IMR-90 (cell line): ENCODE results near the gene DCP1A. TPM values are rescaled to one million over a fixed set of nuclear protein-coding genes. Genes with fewer than 3 reads are reported as not detected.

Source experiments
- ATAC-seq: fragments of 200-7000 bp; cut with Tn5 transposase; 2 replicates; pipeline ENCODE4 v1.9.1; 2020; ENCODE audit warnings: low read depth, mild to moderate bottlenecking, moderate library complexity
- BruUV-seq: library from RNA; stranded (reverse); fragments of 400-500 nt; replicated peaks from 2 replicates; lab custom pipeline; 2021; lab: Mats Ljungman, UMichigan
- CTCF ChIA-PET: fragments of 300-600 bp; formaldehyde crosslinking; extraction: SDS; loops from one replicate; lab custom pipeline; 2021; ENCODE audit warnings: antibody characterized with exemption; lab: Yijun Ruan, JAX
- POLR2A ChIA-PET: fragments of 300-600 bp; sonication (Branson Sonifier 250); formaldehyde crosslinking; loops from one replicate; lab custom pipeline; 2022; ENCODE audit warnings: antibody characterized with exemption; ENCODE audit not compliant: unreplicated experiment; lab: Charles Lee
- DNase-seq: peaks from one replicate; pipeline ENCODE4 v3.0.0; 2013
- H2AFZ ChIP-seq: replicated peaks from 2 replicates; pipeline ENCODE3; 2013; ENCODE audit warnings: low read length, mild to moderate bottlenecking; ENCODE audit not compliant: poor library complexity
- H2AK5ac ChIP-seq: 2 replicates; pipeline ENCODE4 v1.6.1; 2013; ENCODE audit warnings: low read depth, low read length, inconsistent platforms
- H2AK9ac ChIP-seq: replicated peaks from 2 replicates; pipeline ENCODE3; 2013; ENCODE audit warnings: mild to moderate bottlenecking, low read depth, low read length, moderate library complexity; ENCODE audit not compliant: poor library complexity
- H2BK120ac ChIP-seq: 2 replicates; pipeline ENCODE4 v1.6.1; 2013; ENCODE audit warnings: low read depth, low read length, inconsistent platforms
- H2BK15ac ChIP-seq: 3 replicates; pipeline ENCODE4 v1.6.1; 2013; ENCODE audit warnings: low read depth, low read length, inconsistent platforms
- H2BK20ac ChIP-seq: 2 replicates; pipeline ENCODE4 v1.6.1; 2013; ENCODE audit warnings: low read depth, mild to moderate bottlenecking, inconsistent platforms, low read length, moderate library complexity
- H2BK5ac ChIP-seq: 2 replicates; pipeline ENCODE4 v1.6.1; 2013; ENCODE audit warnings: mild to moderate bottlenecking, low read depth, low read length, inconsistent platforms; ENCODE audit not compliant: poor library complexity, severe bottlenecking
- H3K14ac ChIP-seq: replicated peaks from 2 replicates; pipeline ENCODE4 v1.6.1; 2013; ENCODE audit warnings: low read depth, low read length, inconsistent platforms
- H3K18ac ChIP-seq: 2 replicates; pipeline ENCODE4 v1.6.1; 2013; ENCODE audit warnings: low read depth, low read length, control low read depth
- H3K23ac ChIP-seq: 2 replicates; pipeline ENCODE4 v1.6.1; 2013; ENCODE audit warnings: low read depth, low read length, inconsistent platforms
- H3K27ac ChIP-seq: 2 replicates; pipeline ENCODE4 v1.5.1; 2013; ENCODE audit warnings: mild to moderate bottlenecking, control low read depth, low read length; ENCODE audit not compliant: insufficient read depth
- H3K27me3 ChIP-seq: 2 replicates; pipeline ENCODE4 v1.6.1; 2013; ENCODE audit warnings: low read length; ENCODE audit not compliant: control insufficient read depth, insufficient read depth
- H3K36me3 ChIP-seq: 2 replicates; pipeline ENCODE4 v1.6.1; 2013; ENCODE audit warnings: low read length, mixed read lengths; ENCODE audit not compliant: control insufficient read depth, insufficient read depth
- H3K4ac ChIP-seq: 2 replicates; pipeline ENCODE4 v1.6.1; 2013; ENCODE audit warnings: low read depth, low read length, inconsistent platforms
- H3K4me1 ChIP-seq: 2 replicates; pipeline ENCODE4 v1.6.1; 2013; ENCODE audit warnings: low read length, mixed read lengths; ENCODE audit not compliant: control insufficient read depth, insufficient read depth
- H3K4me2 ChIP-seq: 2 replicates; pipeline ENCODE4 v1.6.1; 2013; ENCODE audit warnings: low read depth, mild to moderate bottlenecking, control low read depth, low read length, moderate library complexity
- H3K4me3 ChIP-seq: 2 replicates; pipeline ENCODE4 v1.5.1; 2013; ENCODE audit warnings: low read depth, mild to moderate bottlenecking, control low read depth, low read length, moderate library complexity; ENCODE audit not compliant: insufficient read depth
- H3K56ac ChIP-seq: 2 replicates; pipeline ENCODE4 v1.6.1; 2013; ENCODE audit warnings: low read length, inconsistent platforms; ENCODE audit not compliant: insufficient read depth; ENCODE audit errors: extremely low read depth
- H3K79me1 ChIP-seq, 2 experiments: 2 replicates each; pipeline ENCODE4 v1.6.1; 2013; ENCODE audit warnings: low read length in 2 of 2, inconsistent platforms in 1 of 2, low read depth in 1 of 2
- H3K9ac ChIP-seq: 2 replicates; pipeline ENCODE4 v1.6.1; 2013; ENCODE audit warnings: low read depth, low read length, control low read depth
- H3K9me1 ChIP-seq: 2 replicates; pipeline ENCODE4 v1.6.1; 2013; ENCODE audit warnings: low read length, inconsistent platforms; ENCODE audit not compliant: insufficient read depth
- H3K9me3 ChIP-seq: 2 replicates; pipeline ENCODE4 v1.6.1; 2013; ENCODE audit warnings: low read length; ENCODE audit not compliant: control insufficient read depth, insufficient read depth
- H4K20me1 ChIP-seq: 2 replicates; pipeline ENCODE4 v1.6.1; 2013; ENCODE audit warnings: low read length, inconsistent platforms; ENCODE audit not compliant: insufficient read depth
- H4K5ac ChIP-seq: 2 replicates; pipeline ENCODE4 v1.6.1; 2013; ENCODE audit warnings: mild to moderate bottlenecking, low read depth, low read length, control low read depth
- H4K8ac ChIP-seq, 2 experiments: 2 replicates each; pipeline ENCODE4 v1.6.1; 2013; ENCODE audit warnings: low read depth in 2 of 2, low read length in 2 of 2, control low read depth in 1 of 2, inconsistent platforms in 1 of 2
- H4K91ac ChIP-seq: 2 replicates; pipeline ENCODE4 v1.6.1; 2013; ENCODE audit warnings: low read depth, low read length, inconsistent platforms; ENCODE audit not compliant: insufficient read depth
- BHLHE40 ChIP-seq: fragments of 150-350 bp; IDR thresholded peaks from 2 replicates; pipeline ENCODE4 v1.6.1; 2016; ENCODE audit warnings: mild to moderate bottlenecking, low read depth, low read length
- CEBPB ChIP-seq: IDR thresholded peaks from 2 replicates; pipeline ENCODE4 v1.6.1; 2012; ENCODE audit warnings: low read depth, low read length, improper control_type of control experiment
- CHD1 ChIP-seq: IDR thresholded peaks from 2 replicates; pipeline ENCODE4 v1.6.1; 2012; ENCODE audit warnings: low read depth, low read length, improper control_type of control experiment
- CTCF ChIP-seq: conservative IDR thresholded peaks from 2 replicates; pipeline ENCODE4 v1.5.1; 2012; ENCODE audit warnings: mild to moderate bottlenecking, low read depth, low read length, improper control_type of control experiment
- ELK1 ChIP-seq: fragments of 150-350 bp; IDR thresholded peaks from 2 replicates; pipeline ENCODE4 v1.6.1; 2016; ENCODE audit warnings: low read depth, mild to moderate bottlenecking, low read length, moderate library complexity, borderline replicate concordance
- FOS ChIP-seq: fragments of 150-350 bp; IDR thresholded peaks from 2 replicates; pipeline ENCODE4 v1.6.1; 2016; ENCODE audit warnings: low read depth, low read length
- MAZ ChIP-seq: IDR thresholded peaks from 2 replicates; pipeline ENCODE4 v1.6.1; 2012; ENCODE audit warnings: low read depth, mild to moderate bottlenecking, low read length, improper control_type of control experiment, moderate library complexity, borderline replicate concordance
- MXI1 ChIP-seq: IDR thresholded peaks from 2 replicates; pipeline ENCODE4 v1.6.1; 2012; ENCODE audit warnings: low read depth, mild to moderate bottlenecking, low read length, moderate library complexity, borderline replicate concordance
- NFE2L2 ChIP-seq: fragments of 150-350 bp; IDR thresholded peaks from 2 replicates; pipeline ENCODE4 v1.6.1; 2016; ENCODE audit warnings: low read depth, mild to moderate bottlenecking, low read length
- POLR2A ChIP-seq: IDR thresholded peaks from 2 replicates; pipeline ENCODE4 v1.6.1; 2012; ENCODE audit warnings: mild to moderate bottlenecking, low read depth, low read length
- RAD21 ChIP-seq: IDR thresholded peaks from 2 replicates; pipeline ENCODE4 v1.6.1; 2012; ENCODE audit warnings: low read length, improper control_type of control experiment
- RCOR1 ChIP-seq: IDR thresholded peaks from 2 replicates; pipeline ENCODE4 v1.6.1; 2012; ENCODE audit warnings: mild to moderate bottlenecking, low read length, improper control_type of control experiment; ENCODE audit not compliant: insufficient replicate concordance
- RFX5 ChIP-seq: IDR thresholded peaks from 2 replicates; pipeline ENCODE4 v1.8.0; 2012; ENCODE audit warnings: low read depth, mild to moderate bottlenecking, low read length, moderate library complexity
- SMC3 ChIP-seq: fragments of 150-350 bp; IDR thresholded peaks from 2 replicates; pipeline ENCODE4 v1.6.1; 2016; ENCODE audit warnings: low read depth, mild to moderate bottlenecking, antibody characterized with exemption, low read length, moderate library complexity
- USF2 ChIP-seq: fragments of 150-350 bp; IDR thresholded peaks from 2 replicates; pipeline ENCODE4 v1.6.1; 2017; ENCODE audit warnings: mild to moderate bottlenecking, antibody characterized with exemption, low read length, low read depth
- WGBS, 2 experiments: methylation state at CpG; one replicate each; pipeline versions ENCODE4 v1.1.5 to v1.1.7; 2013; ENCODE audit warnings: missing lambda C conversion rate in 2 of 2; ENCODE audit not compliant: insufficient read length in 1 of 2; ENCODE audit errors: extremely low coverage in 2 of 2; 5-methylcytosine and 5-hydroxymethylcytosine counted together
- dilution Hi-C: fragments of 300-500 bp; cut with HindIII; formaldehyde crosslinking; loops from one replicate; pipeline ENCODE4 v1.14.3; 2018; ENCODE audit warnings: low sequenced_read_pairs; ENCODE audit not compliant: unreplicated experiment
- in situ Hi-C: fragments of 300-500 bp; cut with MboI; formaldehyde crosslinking; loops from 3 replicates; pipeline ENCODE4 v1.14.3; 2019; ENCODE audit warnings: low sequenced_read_pairs, inconsistent platforms, mixed read lengths
- intact Hi-C: fragments of 100-400 bp; cut with micrococcal nuclease; formaldehyde crosslinking; loops from 2 replicates; pipeline ENCODE4 v1.10.0; 2022
- polyA plus RNA-seq, 3 experiments: library from polyadenylated mRNA; depleted of rRNA; stranded (reverse); fragments of >200 nt; gene quantifications; 2 replicates each; pipeline ENCODE4 v1.2.3, GENCODE V29; 2012; ENCODE audit warnings: low replicate concordance in 1 of 3
- total RNA-seq: library from RNA; depleted of rRNA; stranded (reverse); fragments of >200 nt; gene quantifications from 2 replicates; pipeline ENCODE4 v1.2.3, GENCODE V29; 2012

The DCP1A gene
- total and polyA plus RNA-seq, 2 of the 4 experiments (the other 2 are of a cell fraction): 13.2 to 30.1 TPM

- Histone ChIP-seq H2BK120ac (no peak overlapping the region), H4K20me1 (no peaks in the 10 kb centered on the region), H3K23ac (no peak overlapping the region), H3K79me1 (peaks cover 20 to 41% of the 10 kb centered on the region in 2 experiments), H3K14ac (no peak overlapping the region), H3K4me2 (no peak overlapping the region), H3K56ac (no peak overlapping the region), H2AK5ac (no peak overlapping the region), H3K4me1 (0 out of 2 replicates have a peak, but pooled peaks cover 2% of the 10 kb centered on the region), H3K4me3 (no peak overlapping the region), H3K27ac (no peak overlapping the region), H4K8ac (no peak overlapping the region), H3K9me3 (no peaks in the 10 kb centered on the region), H2BK5ac (no peak overlapping the region), H4K91ac (no peak overlapping the region), H2BK15ac (no peak overlapping the region), H3K9ac (no peak overlapping the region), H2AK9ac (no peak overlapping the region), H4K5ac (no peak overlapping the region), H3K4ac (no peak overlapping the region), H2BK20ac (no peak overlapping the region), H3K27me3 (no peaks in the 10 kb centered on the region), H2AFZ (no peak overlapping the region), H3K9me1 (no peaks in the 10 kb centered on the region; the same call in 1 of the 2 replicates), H3K18ac (no peak overlapping the region), H3K36me3 (peaks cover 38% of the 10 kb centered on the region)
- no CpG with 5 or more reads among the region's 1 CpG for WGBS, 2 experiments
- BruUV-seq: no TSS peak
- ATAC-seq (no peak), DNase-seq (no peak)
- dilution Hi-C loops: no loop called here
- CTCF ChIA-PET: no interaction called here
- in situ Hi-C loops: no loop called here
- no peak for TF ChIP-seq RFX5
- TF ChIP-seq RCOR1: no peak
- no peak for TF ChIP-seq CTCF
- TF ChIP-seq MAZ: no peak
- TF ChIP-seq CEBPB: no peak
- no peak for TF ChIP-seq MXI1
- TF ChIP-seq FOS: no peak
- TF ChIP-seq NFE2L2: no peak
- no peak for TF ChIP-seq BHLHE40
- TF ChIP-seq USF2: no peak
- no peak for TF ChIP-seq POLR2A
- no peak for TF ChIP-seq CHD1
- no peak for TF ChIP-seq SMC3
- TF ChIP-seq RAD21: no peak
- TF ChIP-seq ELK1: no peak
- intact Hi-C loops: loop anchor here (10.0 kb wide), 1 partner anchor 182 kb away; the partner anchor contains the start of gene CACNA1D
- POLR2A ChIA-PET: no interaction called here
Measured at GRCh38 chr3:53312832-53313231, 34.5 kb downstream of the DCP1A start.
